Measurements from ENCODE around the gene DUSP5. TPM values are rescaled to one million over a fixed set of nuclear protein-coding genes. Genes with fewer than 3 reads are reported as not detected.

The DUSP5 gene
- total RNA-seq, 1 donor, result 64.2 TPM

DNA sequence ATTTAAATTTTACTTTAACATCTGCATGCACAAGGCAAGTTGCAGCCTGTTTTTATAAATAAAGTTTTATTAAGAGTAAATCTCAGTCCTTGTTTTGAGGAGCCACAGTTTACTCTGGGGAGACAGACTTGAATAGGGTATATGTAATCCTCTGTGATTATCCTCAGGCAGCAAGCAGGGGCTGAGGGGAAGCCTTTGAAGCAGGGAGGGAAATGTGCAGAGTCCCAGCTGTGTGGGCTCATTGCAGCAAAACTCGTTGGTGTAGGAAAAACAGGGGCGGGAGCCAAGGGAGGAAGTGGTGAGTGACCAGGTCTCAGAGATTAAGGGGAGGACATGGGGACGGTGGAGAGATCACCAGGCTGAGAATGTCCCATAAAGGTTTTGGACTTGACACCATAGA, 35.4 kb downstream of the DUSP5 start:
- H3K4me3 ChIP-seq (ENCODE audit: low read length), result no peak overlapping the region
- no peaks in the 10 kb centered on the region for H3K27me3 ChIP-seq (ENCODE audit: insufficient read depth, low read length)
- H3K9me3 ChIP-seq (ENCODE audit: low read depth, low read length), result no peaks in the 10 kb centered on the region
- peaks cover 42% of the 10 kb centered on the region for H3K4me1 ChIP-seq (ENCODE audit: insufficient read depth, low read length)

GRCh38 chr10:110534571-110534970, 36.9 kb downstream of the DUSP5 start:
- H3K4me1 ChIP-seq (ENCODE audit: insufficient read depth, low read length), result peaks cover 32% of the 10 kb centered on the region
- H3K27me3 ChIP-seq (ENCODE audit: insufficient read depth, low read length), result no peaks in the 10 kb centered on the region
- no peaks in the 10 kb centered on the region for H3K9me3 ChIP-seq (ENCODE audit: low read depth, low read length)
- H3K4me3 ChIP-seq (ENCODE audit: low read length), result no peak overlapping the region

DNA sequence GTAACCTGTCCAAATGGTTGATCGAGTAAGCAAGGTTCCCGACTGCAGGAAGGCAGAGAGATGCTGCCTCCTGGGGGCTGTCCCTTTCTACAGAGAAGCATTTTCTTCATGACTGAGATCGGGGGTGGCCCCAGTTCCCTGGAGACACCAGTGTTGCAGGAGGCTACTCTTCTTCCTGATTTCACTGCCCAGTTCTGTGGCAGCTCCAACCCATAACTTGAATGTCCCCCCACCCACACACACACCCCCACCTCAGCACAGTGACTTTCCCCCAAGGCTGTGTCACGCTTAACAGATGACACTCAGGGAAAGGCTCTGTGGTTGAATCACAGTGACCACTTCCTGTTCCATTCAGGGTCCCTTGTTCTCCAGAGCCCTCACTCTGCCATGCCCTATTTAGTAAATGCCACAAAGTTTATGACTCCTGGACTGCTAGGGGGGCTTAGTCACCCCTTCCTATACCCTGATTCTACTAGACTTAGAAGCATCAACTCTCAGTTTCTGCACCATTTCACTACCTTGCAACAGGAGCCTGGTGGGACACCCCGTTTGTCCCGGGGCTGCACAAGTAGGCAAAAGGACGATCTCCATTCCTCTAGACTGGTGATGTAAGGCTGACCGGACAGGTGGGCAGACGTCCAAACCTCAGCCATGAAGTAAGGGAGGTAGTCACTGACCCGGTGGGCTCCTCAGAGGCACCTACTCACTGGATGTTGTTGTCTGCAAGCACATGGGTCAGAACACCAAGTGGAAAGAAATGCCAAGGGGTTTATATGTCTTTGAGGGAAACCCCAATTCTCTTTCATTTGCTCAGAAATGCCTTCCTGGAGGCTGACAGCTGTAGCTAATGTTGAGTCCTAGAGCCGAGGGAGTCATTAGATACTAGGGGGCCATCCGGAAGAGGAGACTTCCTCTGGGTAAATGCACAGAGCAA, 38.5 kb downstream of the DUSP5 start:
- no peaks in the 10 kb centered on the region for H3K27me3 ChIP-seq (ENCODE audit: insufficient read depth, low read length)
- no peak overlapping the region for H3K4me3 ChIP-seq (ENCODE audit: low read length)
- H3K4me1 ChIP-seq (ENCODE audit: insufficient read depth, low read length), result peaks cover 23% of the 10 kb centered on the region
- H3K9me3 ChIP-seq (ENCODE audit: low read depth, low read length), result no peaks in the 10 kb centered on the region

DNA sequence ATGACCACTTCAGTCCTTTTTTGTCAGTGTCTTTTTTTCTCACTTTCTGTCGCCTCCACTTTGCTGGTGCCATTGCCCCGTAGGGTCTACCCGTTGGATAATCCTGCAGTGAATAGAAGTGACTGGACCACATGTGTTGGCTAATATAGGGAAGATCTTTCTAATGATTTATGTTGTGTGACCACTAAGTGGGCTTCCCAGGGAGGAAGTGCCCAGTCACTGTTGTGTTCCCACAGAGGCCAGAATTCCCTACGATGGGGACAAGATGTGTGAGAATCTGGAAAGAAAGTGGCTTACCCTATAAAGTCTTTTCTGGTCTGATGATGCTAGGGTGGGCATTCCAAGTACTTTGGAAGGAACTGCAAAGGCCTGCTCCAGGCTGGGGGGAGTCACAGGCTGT, 41.4 kb downstream of the DUSP5 start:
- H3K4me3 ChIP-seq (ENCODE audit: low read length), result no peak overlapping the region
- no peaks in the 10 kb centered on the region for H3K27me3 ChIP-seq (ENCODE audit: insufficient read depth, low read length)
- peaks cover 23% of the 10 kb centered on the region for H3K4me1 ChIP-seq (ENCODE audit: insufficient read depth, low read length)
- H3K9me3 ChIP-seq (ENCODE audit: low read depth, low read length), result no peaks in the 10 kb centered on the region

DNA sequence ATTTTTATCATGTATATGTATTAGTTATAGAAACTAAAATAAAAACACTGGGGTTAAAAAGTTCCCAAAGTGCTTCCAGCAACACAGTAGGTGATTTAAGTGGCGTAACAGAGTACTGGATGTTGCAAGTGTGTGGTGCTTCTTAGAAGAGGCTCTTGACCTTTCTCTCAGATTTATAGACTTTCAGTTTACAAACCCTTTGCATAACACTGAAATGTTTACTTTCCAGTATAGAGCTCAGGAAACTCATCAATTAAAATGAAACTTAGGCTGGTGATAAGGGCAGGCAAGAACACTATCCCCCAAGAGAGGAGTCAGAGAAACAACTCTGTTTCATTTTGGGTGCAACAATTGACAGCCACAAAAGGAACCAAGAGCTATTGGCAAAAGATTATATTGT, 42.3 kb downstream of the DUSP5 start:
- H3K4me3 ChIP-seq (ENCODE audit: low read length), result no peak overlapping the region
- H3K4me1 ChIP-seq (ENCODE audit: insufficient read depth, low read length), result peaks cover 17% of the 10 kb centered on the region
- H3K9me3 ChIP-seq (ENCODE audit: low read depth, low read length), result no peaks in the 10 kb centered on the region
- no peaks in the 10 kb centered on the region for H3K27me3 ChIP-seq (ENCODE audit: insufficient read depth, low read length)

DNA sequence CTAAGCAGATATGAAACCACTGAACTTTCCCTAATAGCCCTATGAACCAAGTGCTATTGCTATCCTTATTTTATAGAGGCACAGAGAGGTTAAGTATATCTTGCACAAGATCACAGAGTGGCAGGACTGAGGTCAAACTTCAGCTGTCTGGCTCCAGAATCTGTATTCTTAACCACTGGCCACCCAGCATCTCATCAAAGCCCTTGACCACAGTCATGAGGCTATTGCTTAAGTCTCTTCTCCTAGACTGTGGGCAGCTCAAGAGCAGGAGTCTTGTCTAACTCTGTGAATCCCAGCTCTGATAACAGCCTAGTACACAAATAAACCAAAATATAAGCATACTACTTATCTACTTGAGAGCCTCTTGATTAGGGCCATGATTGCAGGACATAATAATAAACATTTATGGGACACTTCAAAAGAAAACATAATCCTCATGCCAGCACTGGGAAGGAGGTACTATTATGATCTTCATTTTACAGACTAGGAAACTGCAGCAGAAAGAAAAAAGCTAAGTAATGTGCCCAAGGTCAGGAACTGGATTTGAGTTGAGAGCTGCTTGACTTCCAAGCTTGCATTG, 47.3 kb downstream of the DUSP5 start:
- Histone ChIP-seq H3K9me3 (ENCODE audit: low read depth, low read length) (no peaks in the 10 kb centered on the region), H3K4me3 (ENCODE audit: low read length) (no peak overlapping the region), H3K27me3 (ENCODE audit: insufficient read depth, low read length) (peaks cover 10% of the 10 kb centered on the region), H3K4me1 (ENCODE audit: insufficient read depth, low read length) (no peaks in the 10 kb centered on the region)

GRCh38 chr10:110546077-110546476, 48.4 kb downstream of the DUSP5 start:
- H3K4me1 ChIP-seq (ENCODE audit: insufficient read depth, low read length), result no peaks in the 10 kb centered on the region
- H3K9me3 ChIP-seq (ENCODE audit: low read depth, low read length), result no peaks in the 10 kb centered on the region
- H3K27me3 ChIP-seq (ENCODE audit: insufficient read depth, low read length), result peaks cover 10% of the 10 kb centered on the region
- no peak overlapping the region for H3K4me3 ChIP-seq (ENCODE audit: low read length)

- H3K4me3 ChIP-seq (ENCODE audit: low read length), result no peak overlapping the region
- peaks cover 13% of the 10 kb centered on the region for H3K27me3 ChIP-seq (ENCODE audit: insufficient read depth, low read length)
- no peaks in the 10 kb centered on the region for H3K4me1 ChIP-seq (ENCODE audit: insufficient read depth, low read length)
- no peaks in the 10 kb centered on the region for H3K9me3 ChIP-seq (ENCODE audit: low read depth, low read length)
These were observed 48.9 kb downstream of the DUSP5 start for GRCh38 chr10:110546499-110547110.

GRCh38 chr10:110547139-110547761, 49.5 kb downstream of the DUSP5 start:
- peaks cover 13% of the 10 kb centered on the region for H3K27me3 ChIP-seq (ENCODE audit: insufficient read depth, low read length)
- no peaks in the 10 kb centered on the region for H3K4me1 ChIP-seq (ENCODE audit: insufficient read depth, low read length)
- no peak overlapping the region for H3K4me3 ChIP-seq (ENCODE audit: low read length)
- no peaks in the 10 kb centered on the region for H3K9me3 ChIP-seq (ENCODE audit: low read depth, low read length)

GRCh38 chr10:110548002-110548401, 50.3 kb downstream of the DUSP5 start:
- Histone ChIP-seq H3K27me3 (ENCODE audit: insufficient read depth, low read length) (peaks cover 13% of the 10 kb centered on the region), H3K4me3 (ENCODE audit: low read length) (no peak overlapping the region), H3K4me1 (ENCODE audit: insufficient read depth, low read length) (no peaks in the 10 kb centered on the region), H3K9me3 (ENCODE audit: low read depth, low read length) (no peaks in the 10 kb centered on the region)

- no peaks in the 10 kb centered on the region for H3K9me3 ChIP-seq (ENCODE audit: low read depth, low read length)
- H3K4me3 ChIP-seq (ENCODE audit: low read length), result no peak overlapping the region
- H3K4me1 ChIP-seq (ENCODE audit: insufficient read depth, low read length), result no peaks in the 10 kb centered on the region
- peaks cover 13% of the 10 kb centered on the region for H3K27me3 ChIP-seq (ENCODE audit: insufficient read depth, low read length)
These were observed 51.5 kb downstream of the DUSP5 start for GRCh38 chr10:110549211-110549610.

- Histone ChIP-seq H3K4me3 (ENCODE audit: low read length) (no peak overlapping the region), H3K9me3 (ENCODE audit: low read depth, low read length) (no peaks in the 10 kb centered on the region), H3K4me1 (ENCODE audit: insufficient read depth, low read length) (peaks cover 4% of the 10 kb centered on the region), H3K27me3 (ENCODE audit: insufficient read depth, low read length) (peaks cover 5% of the 10 kb centered on the region)
These were observed 56.2 kb downstream of the DUSP5 start for GRCh38 chr10:110553905-110554304.

DNA sequence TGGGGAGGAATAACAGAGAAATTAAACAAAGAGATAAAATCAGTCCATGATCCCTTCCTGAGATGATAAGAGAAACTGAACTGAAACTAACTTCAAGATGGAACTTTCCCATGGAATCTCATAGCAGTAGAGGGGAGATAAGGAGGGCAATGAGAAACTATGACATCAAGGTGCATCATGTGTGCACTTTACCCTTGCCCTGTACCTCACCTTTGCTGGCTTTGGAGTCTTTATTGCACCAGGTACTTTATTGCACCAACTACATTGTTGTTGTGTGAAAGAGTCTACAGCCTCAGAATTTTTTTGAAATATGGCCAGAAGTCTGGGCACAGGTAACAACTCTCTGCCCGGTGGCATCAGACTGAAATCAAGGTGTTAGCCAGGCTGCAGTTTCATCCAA, 58.6 kb downstream of the DUSP5 start:
- H3K4me1 ChIP-seq (ENCODE audit: insufficient read depth, low read length), result peaks cover 4% of the 10 kb centered on the region
- no peaks in the 10 kb centered on the region for H3K9me3 ChIP-seq (ENCODE audit: low read depth, low read length)
- H3K4me3 ChIP-seq (ENCODE audit: low read length), result no peak overlapping the region
- peaks cover 3% of the 10 kb centered on the region for H3K27me3 ChIP-seq (ENCODE audit: insufficient read depth, low read length)

- Histone ChIP-seq H3K9me3 (ENCODE audit: low read depth, low read length) (no peaks in the 10 kb centered on the region), H3K27me3 (ENCODE audit: insufficient read depth, low read length) (no peaks in the 10 kb centered on the region), H3K4me1 (ENCODE audit: insufficient read depth, low read length) (peaks cover 4% of the 10 kb centered on the region), H3K4me3 (ENCODE audit: low read length) (no peak overlapping the region)
These were observed 59.4 kb downstream of the DUSP5 start for GRCh38 chr10:110556969-110557601.

DNA sequence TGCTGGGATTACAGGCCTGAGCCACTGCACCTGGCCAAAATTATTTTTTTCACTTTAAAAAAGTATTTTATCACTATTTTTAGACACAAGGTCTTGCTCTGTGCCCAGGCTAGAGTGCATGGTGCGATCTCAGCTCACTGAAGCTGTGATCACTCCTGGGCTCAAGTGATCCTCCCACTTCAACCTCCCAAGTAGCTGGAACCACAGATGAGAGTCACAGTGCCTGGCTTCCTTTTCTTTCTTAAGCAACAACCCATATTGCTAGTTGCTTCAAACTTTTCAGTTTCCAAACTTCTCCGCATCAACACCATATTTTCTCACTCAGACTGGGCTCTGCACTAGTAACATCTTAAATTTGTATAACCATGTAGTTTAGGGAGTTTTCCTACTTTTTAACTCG, 60.3 kb downstream of the DUSP5 start:
- Histone ChIP-seq H3K4me1 (ENCODE audit: insufficient read depth, low read length) (peaks cover 4% of the 10 kb centered on the region), H3K27me3 (ENCODE audit: insufficient read depth, low read length) (no peaks in the 10 kb centered on the region), H3K9me3 (ENCODE audit: low read depth, low read length) (no peaks in the 10 kb centered on the region), H3K4me3 (ENCODE audit: low read length) (no peak overlapping the region)

All from mononuclear cell (primary cell).